Stimulated activated CD4-positive, alpha-beta T cell treated with anti-CD3 and anti-CD28 coated beads, Interleukin-15, amount 100 ng/mL, for 48 hours (primary cell): Measurements from ENCODE around the gene KCNS1.

Experiments
- DNase-seq, 2 donors: peaks; one replicate each; pipeline ENCODE4 v3.0.0-alpha.2; 2020; ENCODE audit warnings: low read depth in 2 of 2

The KCNS1 gene

DNA sequence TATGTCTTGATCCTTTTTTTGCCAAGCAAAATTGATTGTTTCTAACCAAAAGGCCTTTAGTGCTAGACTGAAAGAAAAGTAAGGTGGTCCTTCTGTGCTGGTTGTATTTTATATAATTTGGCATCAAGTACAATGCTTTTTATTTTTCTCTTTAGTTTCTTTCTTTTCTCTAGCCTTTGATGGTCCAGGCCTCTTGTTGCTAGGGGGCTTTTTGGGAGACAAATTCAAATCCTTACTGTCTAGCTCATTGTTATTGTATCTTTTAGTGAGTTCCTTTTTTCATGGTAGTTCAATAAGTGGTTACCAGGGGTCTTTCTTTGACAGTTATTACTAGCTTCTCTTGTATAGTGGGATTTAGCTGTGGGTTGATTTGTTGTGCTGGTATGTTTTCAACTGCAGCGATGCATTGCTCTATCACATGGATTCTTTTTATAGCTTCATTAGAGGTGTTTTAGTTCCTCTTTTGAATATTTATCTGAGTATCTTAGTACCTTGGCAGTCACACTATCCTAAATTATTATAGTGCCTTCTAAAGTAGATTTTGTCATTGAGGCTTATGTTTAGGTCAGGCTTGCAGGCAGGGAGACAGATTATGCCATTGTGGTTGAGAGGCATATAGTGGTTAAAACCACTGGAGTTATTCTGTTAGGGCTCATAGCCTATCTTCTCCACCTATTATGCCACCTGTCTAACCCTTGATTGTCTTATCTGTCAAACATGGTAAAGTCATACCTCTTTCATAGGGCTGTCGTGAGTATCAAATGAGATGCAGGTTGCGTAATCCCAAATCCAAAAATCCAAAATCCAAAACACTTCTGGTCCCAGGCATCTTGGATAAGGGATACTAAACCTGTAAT, 49.5 kb downstream of the KCNS1 start:
- DNase-seq: no peak

DNA sequence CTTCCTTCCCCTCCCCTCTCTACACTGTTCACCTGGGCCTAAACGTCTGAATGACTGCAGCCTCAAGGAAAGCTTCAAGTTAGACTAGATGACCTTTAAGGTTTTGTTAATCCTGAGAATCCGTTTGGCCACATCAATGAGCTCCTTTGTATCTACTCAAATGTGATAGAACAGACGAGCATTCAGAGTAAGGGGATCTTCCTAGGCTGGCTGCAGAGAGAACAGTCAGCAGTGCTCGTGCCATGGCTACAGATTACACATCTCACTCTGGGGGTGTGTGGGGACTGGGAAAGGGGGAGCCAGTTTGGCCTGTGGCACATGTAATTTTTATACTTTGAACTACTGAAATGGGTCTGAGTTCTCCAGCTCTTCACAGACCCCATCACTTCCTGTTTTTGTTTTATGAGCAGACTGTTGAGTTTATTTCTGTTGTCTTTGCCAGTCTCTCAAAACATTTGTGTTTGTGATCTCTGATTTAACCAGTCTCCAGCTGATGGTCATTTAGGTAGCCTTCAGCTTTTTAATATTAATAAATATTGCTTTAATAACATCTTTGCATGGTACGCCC, 50.9 kb downstream of the KCNS1 start:
- no peak for DNase-seq

DNA sequence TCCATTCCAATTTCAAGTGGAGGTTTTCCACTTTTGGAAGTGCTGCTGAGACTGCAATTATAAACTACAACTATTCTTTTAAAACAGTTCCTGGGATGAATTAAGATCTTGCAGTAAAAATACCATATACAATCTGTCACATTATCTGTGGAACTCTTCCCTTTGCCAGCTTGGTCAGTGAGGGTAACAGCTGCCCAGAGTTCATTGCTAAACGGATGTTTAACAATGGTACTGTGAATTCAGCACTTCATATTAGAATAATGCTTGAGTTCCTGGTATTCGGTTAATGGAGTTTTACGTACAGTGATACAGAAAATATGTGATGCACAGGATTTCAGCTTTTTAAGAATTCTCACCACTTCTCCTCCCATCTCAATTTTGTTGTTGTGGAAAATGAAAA, 51.5 kb downstream of the KCNS1 start:
- DNase-seq: no peak

DNA sequence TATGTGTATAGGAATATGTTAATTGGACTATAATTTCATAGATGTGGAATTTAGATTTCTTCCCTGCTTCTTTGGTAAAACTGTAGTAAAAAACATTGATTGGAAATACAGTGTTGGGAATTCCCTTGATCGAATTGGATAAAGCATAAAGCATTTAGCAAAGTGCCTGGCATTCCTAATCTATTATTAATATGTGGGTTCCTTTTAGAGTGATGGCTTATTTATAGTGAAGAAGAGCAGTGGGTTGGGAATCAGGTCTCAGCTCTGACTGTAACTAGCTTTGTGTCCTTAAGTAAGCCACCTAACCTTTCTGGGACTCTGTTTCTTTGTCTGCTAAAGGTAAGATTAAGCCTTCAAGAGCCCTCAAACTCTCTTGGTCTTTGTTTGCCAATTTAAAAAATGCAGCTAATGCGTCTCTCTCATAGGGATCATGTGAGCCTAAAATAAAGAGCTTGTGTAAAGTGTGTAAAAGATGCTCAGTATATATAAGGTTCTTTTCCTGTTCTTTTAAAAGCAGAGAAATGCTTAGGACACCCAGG, 53.3 kb downstream of the KCNS1 start:
- DNase-seq: no peak

DNA sequence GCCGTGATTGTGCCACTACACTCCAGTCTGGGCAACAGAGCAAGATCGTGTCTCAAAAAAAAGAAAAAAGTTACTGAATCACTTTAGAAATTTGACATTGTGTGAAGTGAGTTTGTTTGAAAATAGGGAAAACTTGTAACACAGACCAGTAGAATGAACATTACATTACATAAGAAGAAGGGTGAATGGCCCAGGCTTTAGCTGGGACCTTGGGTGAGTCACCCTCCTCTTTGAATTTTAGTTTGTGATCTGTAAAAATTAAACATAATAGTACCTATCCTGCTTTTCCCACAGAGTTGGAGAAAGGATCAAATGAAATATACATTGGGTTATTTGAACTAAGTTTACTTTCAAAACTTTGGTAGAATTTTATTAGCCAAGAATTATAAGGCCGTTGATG, 56.3 kb downstream of the KCNS1 start:
- DNase-seq: no peak

DNA sequence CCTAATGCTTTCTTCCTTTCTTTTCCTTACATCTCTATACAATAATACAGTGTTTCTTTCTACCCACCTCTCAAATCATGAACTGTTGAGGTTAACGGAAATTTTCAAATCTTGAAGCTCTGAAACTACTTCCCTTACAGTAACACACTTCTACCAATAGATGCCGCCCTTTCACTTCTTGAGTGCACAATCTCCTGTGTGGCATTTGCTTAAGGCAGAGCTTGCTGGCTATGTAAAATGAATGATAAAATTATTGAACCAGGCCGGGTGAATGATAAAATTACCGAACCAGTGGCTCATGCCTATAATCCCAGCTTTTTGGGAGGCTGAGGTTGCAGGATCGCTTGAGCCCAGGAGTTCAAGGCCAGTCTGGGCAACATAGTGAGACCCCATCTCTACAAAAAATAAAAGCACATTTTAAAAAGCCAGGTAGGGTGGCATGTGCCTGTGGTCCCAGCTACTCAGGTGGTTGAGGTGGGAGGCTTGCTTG, 56.8 kb downstream of the KCNS1 start:
- DNase-seq: peak in 1 of 2 donors; percentile 20

DNA sequence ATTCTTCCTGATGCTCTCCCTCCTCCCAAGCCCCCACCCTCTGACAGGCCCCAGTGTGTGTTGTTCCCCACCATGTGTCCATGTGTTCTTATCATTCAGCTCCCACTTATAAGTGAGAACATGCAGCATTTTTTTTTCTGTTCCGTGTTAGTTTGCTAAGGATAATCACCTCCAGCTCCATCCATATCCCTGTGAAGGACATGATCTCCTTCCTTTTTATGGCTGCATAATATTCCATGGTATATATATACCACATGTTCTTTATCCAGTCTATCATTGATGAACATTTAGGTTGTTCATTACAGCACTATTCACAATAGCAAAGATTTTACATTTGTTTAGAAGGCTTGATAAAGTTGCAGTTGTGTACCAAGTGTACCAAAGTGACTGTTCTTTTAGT, 57.9 kb downstream of the KCNS1 start:
- DNase-seq: no peak
